Esophagus squamous epithelium (tissue), 5 donors: ENCODE data around the gene IL18R1. TPM values are rescaled to one million over a fixed set of nuclear protein-coding genes. Genes with fewer than 3 reads are reported as not detected.

Experiments
- DNase-seq: peaks from one replicate; lab custom pipeline; 2025; lab: John Stamatoyannopoulos, UW
- H3K27ac ChIP-seq, 4 donors: fragments of 200-600 bp; sonication (generic); one replicate each; pipeline ENCODE4 v1.5.1; 2016 to 2019; ENCODE audit warnings: mild to moderate bottlenecking in 1 of 4
- H3K27me3 ChIP-seq, 4 donors: fragments of 200-600 bp; sonication (generic); 1 replicate in 3 of 4; 2 replicates in 1 of 4; pipeline versions ENCODE4 v1.5.1 to v1.6.0; 2017 to 2021; ENCODE audit warnings: antibody characterized with exemption in 1 of 4
- H3K36me3 ChIP-seq, 3 donors: fragments of 200-600 bp; sonication (generic); one replicate each; pipeline ENCODE4 v1.5.1; 2016 to 2019
- H3K4me1 ChIP-seq, 3 donors: fragments of 200-600 bp; sonication (generic); one replicate each; pipeline ENCODE4 v1.5.1; 2017 to 2019
- H3K4me3 ChIP-seq, 4 donors: fragments of 200-600 bp; sonication (generic); 1 replicate in 3 of 4; 2 replicates in 1 of 4; pipeline ENCODE4 v1.5.1; 2016 to 2019; ENCODE audit warnings: mild to moderate bottlenecking in 2 of 4, moderate library complexity in 1 of 4
- H3K9me3 ChIP-seq, 3 donors: fragments of 200-600 bp; sonication (generic); one replicate each; pipeline ENCODE4 v1.5.1; 2016 to 2019
- CTCF ChIP-seq, 6 experiments: fragments of 450-650 bp in 4 of 6; fragments of 200-600 bp in 2 of 6; sonication (generic) in 2 of 6; IDR thresholded peaks; one replicate each; pipeline ENCODE4 v1.5.1; 2016 to 2019; ENCODE audit warnings: antibody characterized with exemption in 6 of 6, mild to moderate bottlenecking in 4 of 6, moderate library complexity in 4 of 6
- POLR2A ChIP-seq, 4 donors: fragments of 450-650 bp; IDR thresholded peaks; one replicate each; pipeline ENCODE4 v1.6.1; 2017; ENCODE audit warnings: antibody characterized with exemption in 4 of 4, mild to moderate bottlenecking in 4 of 4, moderate library complexity in 3 of 4
- WGBS, 2 donors: methylation state at CpG; one replicate each; pipeline ENCODE4 v1.1.5; 2018; 5-methylcytosine and 5-hydroxymethylcytosine counted together
- intact Hi-C: fragments of 100-400 bp; cut with DNase I; formaldehyde crosslinking; loops from one replicate; pipeline ENCODE4 v1.15.0; 2022
- total RNA-seq, 4 donors: library from RNA; depleted of rRNA; stranded (reverse); fragments of >200 nt; gene quantifications; one replicate each; pipeline ENCODE4 v1.1.0, GENCODE V29; 2016
- donor health status: DM: yes; HTN: yes; CAD: no.

Gene IL18R1
- total RNA-seq, 4 donors from 2014 or later: 0.45 to 5.5 (median 1.8) TPM

- WGBS, 2 donors: 91 to 93% methylated on average over 3 of the region's 3 CpGs
- Histone ChIP-seq H3K27me3 (no peaks in the 10 kb centered on the region), H3K9me3 (no peaks in the 10 kb centered on the region), H3K36me3 (no peaks in the 10 kb centered on the region), H3K4me3 (no peak overlapping the region), H3K27ac (no peak overlapping the region), H3K4me1 (no peaks in the 10 kb centered on the region)
- DNase-seq: no peak
- intact Hi-C loops: no loop called here
- TF ChIP-seq POLR2A (IDR thresholded peaks at IDR 0.05) (no peak), CTCF (IDR thresholded peaks at IDR 0.05) (no peak)
Observed at GRCh38 chr2:102344397-102344796, 11.2 kb upstream of the IL18R1 start.

GRCh38 chr2:102345329-102345920, 10.2 kb upstream of the IL18R1 start:
- WGBS, 2 donors: 76 to 77% methylated on average over 4 of the region's 4 CpGs
- intact Hi-C loops: no loop called here
- TF ChIP-seq POLR2A (IDR thresholded peaks at IDR 0.05) (no peak), CTCF (IDR thresholded peaks at IDR 0.05) (no peak)

GRCh38 chr2:102346381-102347130, 9.0 kb upstream of the IL18R1 start:
- no peaks in the 10 kb centered on the region for H3K4me1 ChIP-seq
- WGBS, 2 donors: 82 to 84% methylated on average over 7 of the region's 7 CpGs
- H3K9me3 ChIP-seq: no peaks in the 10 kb centered on the region
- H3K4me3 ChIP-seq: no peak overlapping the region
- H3K36me3 ChIP-seq: no peaks in the 10 kb centered on the region
- intact Hi-C loops: no loop called here
- no peak for DNase-seq
- TF ChIP-seq POLR2A (IDR thresholded peaks at IDR 0.05) (no peak), CTCF (IDR thresholded peaks at IDR 0.05) (no peak)
- H3K27ac ChIP-seq: no peak overlapping the region
- no peaks in the 10 kb centered on the region for H3K27me3 ChIP-seq

More at GRCh38 chr2:102345329-102345920, 10.2 kb upstream of the IL18R1 start:
- Histone ChIP-seq H3K4me3 (no peak overlapping the region), H3K4me1 (no peaks in the 10 kb centered on the region), H3K36me3 (no peaks in the 10 kb centered on the region), H3K9me3 (no peaks in the 10 kb centered on the region), H3K27ac (no peak overlapping the region), H3K27me3 (no peaks in the 10 kb centered on the region)
- DNase-seq: no peak

- TF ChIP-seq CTCF (IDR thresholded peaks at IDR 0.05) (no peak), POLR2A (IDR thresholded peaks at IDR 0.05) (no peak)
- 25 to 33% methylated on average over 1 of the region's 1 CpG for WGBS, 2 donors
Observed at GRCh38 chr2:102350137-102350793, 5.3 kb upstream of the IL18R1 start.

GRCh38 chr2:102356381-102356712, 751 bp downstream of the IL18R1 start:
- H3K36me3 ChIP-seq: no peaks in the 10 kb centered on the region
- H3K4me3 ChIP-seq: peak overlapping the region; percentile 48 to 74 (median 66)
- no peak for DNase-seq
- no peaks in the 10 kb centered on the region for H3K9me3 ChIP-seq
- no peaks in the 10 kb centered on the region for H3K27me3 ChIP-seq
- intact Hi-C loops: no loop called here
- H3K27ac ChIP-seq: peak overlapping the region; percentile 53 to 81 (median 62)
- TF ChIP-seq CTCF (IDR thresholded peaks at IDR 0.05) (no peak), POLR2A (IDR thresholded peaks at IDR 0.05) (peak in 1 of 4 donors; percentile 13)
- 8 to 14% methylated on average over 2 to 5 of the region's 7 CpGs for WGBS, 2 donors
- peaks cover 0 to 33% (median 0%) of the 10 kb centered on the region in 3 donors for H3K4me1 ChIP-seq

More at GRCh38 chr2:102350137-102350793, 5.3 kb upstream of the IL18R1 start:
- Histone ChIP-seq H3K27me3 (no peaks in the 10 kb centered on the region), H3K4me3 (no peak overlapping the region), H3K4me1 (peaks cover 0 to 4% (median 0%) of the 10 kb centered on the region in 3 donors), H3K9me3 (no peaks in the 10 kb centered on the region), H3K36me3 (no peaks in the 10 kb centered on the region), H3K27ac (no peak overlapping the region)
- intact Hi-C loops: no loop called here
- DNase-seq: no peak
